ENCODE measurements around the gene DLG5.
"Not testable (repeated sequence)": the region's sequence is repeated elsewhere in the genome, so short reads cannot be mapped to it uniquely, and the experiment has no call there.

Gene DLG5

GRCh38 chr10:77798940-77799339 is 127.6 kb downstream of the DLG5 start:
- DNase-seq (ENCODE audit: low read depth in 3 of 3, low spot score in 1 of 3), result no peak

GRCh38 chr10:77796311-77796915 is 130.1 kb downstream of the DLG5 start:
- no peak for DNase-seq (ENCODE audit: low read depth in 3 of 3, low spot score in 1 of 3)

DNA sequence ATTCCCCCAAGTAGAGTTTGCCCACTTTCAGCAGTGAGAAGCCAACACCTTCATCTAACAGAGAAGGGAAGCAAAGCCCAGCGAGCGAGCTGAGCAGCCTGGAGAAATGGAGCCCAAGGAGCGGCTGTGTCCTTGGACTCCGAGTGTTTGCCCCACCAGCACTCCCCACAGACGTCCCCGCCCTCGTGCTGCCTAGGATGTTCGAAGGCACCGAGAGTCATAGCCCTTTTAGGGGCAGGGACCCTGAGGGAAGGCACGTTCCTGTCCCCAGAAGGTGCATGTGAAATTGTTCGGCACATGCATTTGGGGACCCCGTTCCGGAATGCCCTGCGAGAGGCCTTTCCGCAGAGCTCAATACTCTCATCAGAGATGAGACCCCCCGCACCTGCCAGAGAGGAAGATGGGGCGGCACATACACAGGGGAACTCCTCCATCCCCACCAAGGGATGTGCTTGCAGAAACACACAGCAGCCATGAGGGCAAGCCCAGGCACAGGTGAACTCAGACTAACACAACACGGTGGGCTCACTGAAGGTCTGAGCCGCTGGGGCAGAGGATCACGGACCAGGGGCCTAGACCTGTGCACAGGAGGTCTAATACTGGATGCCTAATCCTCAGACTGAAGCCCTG is 131.0 kb downstream of the DLG5 start:
- no peak for DNase-seq (ENCODE audit: low read depth in 3 of 3, low spot score in 1 of 3)

DNA sequence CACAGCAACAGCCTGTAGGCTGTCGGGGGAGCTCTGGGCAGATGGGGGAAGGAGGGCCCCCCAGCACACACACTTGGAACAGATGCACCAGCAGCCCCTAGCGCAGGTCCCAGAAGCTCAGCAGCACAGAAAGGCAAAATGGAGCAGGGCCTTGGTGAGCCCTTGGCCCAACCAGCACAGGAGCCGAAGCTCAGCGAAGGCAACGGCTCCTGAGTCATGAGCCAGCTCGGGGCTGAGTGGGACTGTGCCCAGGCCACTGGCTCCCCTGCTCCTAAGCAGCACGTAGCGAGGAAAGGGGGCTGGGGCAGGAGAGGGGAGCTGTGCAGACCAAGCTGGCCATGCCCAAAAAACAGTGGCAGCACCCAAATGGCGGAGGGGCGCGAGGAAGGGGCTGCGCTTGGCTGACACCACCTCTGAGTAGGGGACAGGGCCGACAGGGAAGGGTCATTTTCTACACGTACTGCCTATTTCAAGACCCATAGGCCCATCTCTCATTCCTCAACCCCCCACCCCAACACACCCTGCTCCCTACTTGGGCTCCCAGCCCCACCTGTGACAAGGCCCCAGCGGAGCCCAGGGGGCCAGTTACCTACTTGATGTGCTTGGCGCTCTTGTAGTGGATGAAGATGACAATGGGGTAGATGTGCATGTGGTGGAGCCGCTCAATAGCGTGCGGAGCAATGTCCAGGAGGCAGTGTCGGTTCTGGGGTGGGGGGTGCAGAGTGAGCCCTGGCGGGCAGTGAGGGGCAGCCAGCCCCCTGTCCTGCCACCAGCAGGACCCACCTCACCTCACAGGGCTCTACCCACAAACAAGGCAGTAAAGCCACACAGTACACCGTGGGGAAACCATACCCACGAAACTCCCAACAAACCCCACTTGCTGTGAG is 132.1 kb downstream of the DLG5 start:
- no peak for DNase-seq (ENCODE audit: low read depth in 3 of 3, low spot score in 1 of 3)

DNA sequence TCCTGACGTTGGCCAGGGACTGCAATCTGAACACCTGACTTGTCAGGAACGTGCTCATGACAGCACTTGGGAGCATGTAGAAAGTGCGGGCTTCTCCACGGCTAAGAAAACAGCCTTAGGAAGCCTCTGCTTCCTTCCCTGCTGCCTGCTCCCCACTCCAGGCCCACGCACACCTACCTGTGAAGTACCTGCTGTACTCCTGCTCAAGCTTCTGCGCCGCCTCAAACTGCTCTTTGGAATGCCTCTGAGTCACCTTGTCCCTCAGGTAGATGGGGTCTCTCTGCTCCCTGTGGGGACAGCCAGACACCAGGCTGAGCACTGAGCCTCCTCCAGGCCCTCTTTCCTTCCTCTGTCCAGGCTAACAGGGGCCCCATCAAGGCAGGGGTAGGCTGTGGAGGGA is 132.7 kb downstream of the DLG5 start:
- no peak for DNase-seq (ENCODE audit: low read depth in 3 of 3, low spot score in 1 of 3)

DNA sequence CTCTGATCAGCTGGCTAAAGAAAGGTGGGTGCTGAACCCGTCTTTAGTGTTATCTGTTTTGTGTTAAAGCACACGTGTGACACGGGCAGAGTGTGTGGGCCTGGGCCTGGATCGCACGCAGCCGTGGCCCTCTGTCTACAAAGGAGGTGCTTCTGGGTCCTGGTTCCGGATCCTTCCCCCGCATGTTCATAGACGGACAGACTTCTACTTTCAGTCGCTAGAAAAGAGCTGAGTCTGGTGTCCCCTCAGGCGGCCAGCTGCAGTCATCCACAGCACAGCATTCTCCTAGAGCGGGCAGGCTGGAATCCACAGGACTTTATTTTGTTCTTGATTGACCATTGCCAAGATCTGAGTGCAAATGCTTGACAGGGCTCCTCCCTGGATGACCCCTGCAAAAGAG is 134.4 kb downstream of the DLG5 start:
- DNase-seq (ENCODE audit: low read depth in 3 of 3, low spot score in 1 of 3), result no peak

GRCh38 chr10:77791506-77791905 is 135.0 kb downstream of the DLG5 start:
- DNase-seq (ENCODE audit: low read depth in 3 of 3, low spot score in 1 of 3), result no peak

DNA sequence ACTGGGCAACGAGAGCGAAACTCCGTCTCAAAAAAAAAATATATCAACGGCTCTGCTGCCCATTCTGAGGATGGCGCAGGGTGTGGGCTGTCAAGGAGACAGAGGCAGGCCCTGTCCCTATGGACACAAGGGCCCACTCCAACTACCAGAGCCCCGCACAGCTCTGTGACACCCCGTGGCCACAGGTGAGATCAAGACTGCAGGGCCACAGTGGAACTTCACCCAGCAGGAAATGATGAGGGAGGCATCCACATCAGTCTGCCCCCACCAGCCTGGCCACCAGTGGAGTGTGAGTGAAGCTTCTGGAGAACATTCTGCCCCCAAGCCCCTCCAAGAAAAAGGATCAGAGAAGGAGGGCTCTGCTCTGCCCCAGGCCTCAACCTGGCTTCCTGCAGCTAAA is 136.7 kb downstream of the DLG5 start:
- no peak for DNase-seq (ENCODE audit: low read depth in 3 of 3, low spot score in 1 of 3)

- no peak for DNase-seq (ENCODE audit: low read depth in 3 of 3, low spot score in 1 of 3)
These were observed 137.5 kb downstream of the DLG5 start for GRCh38 chr10:77789016-77789415.

DNA sequence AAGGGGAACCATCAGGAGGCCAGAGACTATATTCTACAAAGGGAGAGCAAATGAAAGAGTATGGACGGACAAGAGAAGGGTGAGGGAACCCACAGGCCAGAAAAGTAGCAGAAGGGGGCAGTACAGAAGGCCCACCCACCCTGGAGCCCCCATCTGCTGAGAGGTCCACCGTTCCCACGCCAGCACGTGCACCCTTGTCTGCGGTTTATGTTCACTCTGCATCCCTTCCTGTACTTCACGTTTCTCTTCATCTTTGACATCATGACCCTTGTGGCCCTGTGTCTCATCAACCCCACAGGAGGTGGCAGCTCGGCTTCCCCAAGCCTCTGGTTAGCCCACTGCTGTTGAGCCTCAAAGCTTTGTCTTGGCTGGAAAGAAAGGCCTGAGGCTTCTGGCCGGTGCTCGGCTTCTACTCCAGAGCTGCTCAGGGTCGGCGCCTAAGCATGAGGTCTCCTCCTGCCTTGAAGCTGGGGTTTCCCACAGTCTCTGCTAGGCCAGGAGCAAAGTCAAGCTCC is 138.0 kb downstream of the DLG5 start:
- DNase-seq (ENCODE audit: low read depth in 3 of 3, low spot score in 1 of 3), result no peak

GRCh38 chr10:77787440-77787839 is 139.1 kb downstream of the DLG5 start:
- no peak for DNase-seq (ENCODE audit: low read depth in 3 of 3, low spot score in 1 of 3)

- DNase-seq (ENCODE audit: low read depth in 3 of 3, low spot score in 1 of 3), result no peak
These were observed 141.7 kb downstream of the DLG5 start for GRCh38 chr10:77784856-77785255.

- no peak for DNase-seq (ENCODE audit: low read depth in 3 of 3, low spot score in 1 of 3)
These were observed 144.1 kb downstream of the DLG5 start for GRCh38 chr10:77782328-77783061.

- no peak for DNase-seq (ENCODE audit: low read depth in 3 of 3, low spot score in 1 of 3)
These were observed 144.9 kb downstream of the DLG5 start for GRCh38 chr10:77781451-77782327.

GRCh38 chr10:77780180-77780579 is 146.4 kb downstream of the DLG5 start:
- DNase-seq (ENCODE audit: low read depth in 3 of 3, low spot score in 1 of 3), result no peak

- DNase-seq (ENCODE audit: low read depth in 3 of 3, low spot score in 1 of 3), result no peak
These were observed 150.1 kb downstream of the DLG5 start for GRCh38 chr10:77776487-77776886.

GRCh38 chr10:77774940-77775391 is 151.6 kb downstream of the DLG5 start:
- no peak for DNase-seq (ENCODE audit: low read depth in 3 of 3, low spot score in 1 of 3)

DNA sequence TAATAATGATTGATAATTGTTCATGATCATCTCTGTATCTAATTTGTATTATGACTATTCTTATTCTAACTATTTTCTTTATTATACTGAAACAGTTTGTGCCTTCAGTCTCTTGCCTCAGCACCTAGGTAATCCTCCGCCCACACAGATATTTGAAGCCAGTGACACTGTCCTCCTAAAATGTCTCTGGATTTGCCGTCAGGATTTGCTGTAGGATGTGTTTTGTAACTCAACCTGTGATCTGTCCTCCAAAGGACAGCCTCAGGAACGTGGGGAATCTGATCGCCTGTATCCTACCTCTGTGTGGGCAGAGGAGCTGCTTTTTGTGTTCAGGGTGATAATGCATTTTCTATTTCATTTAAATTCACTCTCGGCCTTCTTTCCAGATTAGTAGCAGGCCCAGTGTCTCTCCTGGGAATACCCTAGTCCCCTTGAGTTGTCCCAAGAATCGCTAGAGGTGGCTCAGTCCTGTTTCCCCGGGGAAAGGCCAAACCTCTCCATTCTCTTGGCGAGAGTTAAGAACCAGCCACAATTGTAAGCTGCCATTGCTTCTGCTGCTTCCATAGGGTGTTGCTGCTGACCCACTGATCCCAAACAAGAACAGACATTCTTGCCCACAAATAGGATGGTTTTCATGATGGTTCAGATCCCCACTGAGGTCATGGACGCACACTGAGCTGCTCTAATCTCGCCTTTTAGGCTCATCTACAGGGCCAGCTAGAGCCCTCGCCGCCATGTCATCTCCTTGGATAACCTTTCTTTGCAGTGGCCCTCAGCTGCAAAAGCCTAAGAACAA is 152.7 kb downstream of the DLG5 start:
- DNase-seq (ENCODE audit: low read depth in 3 of 3, low spot score in 1 of 3), result no peak

DNA sequence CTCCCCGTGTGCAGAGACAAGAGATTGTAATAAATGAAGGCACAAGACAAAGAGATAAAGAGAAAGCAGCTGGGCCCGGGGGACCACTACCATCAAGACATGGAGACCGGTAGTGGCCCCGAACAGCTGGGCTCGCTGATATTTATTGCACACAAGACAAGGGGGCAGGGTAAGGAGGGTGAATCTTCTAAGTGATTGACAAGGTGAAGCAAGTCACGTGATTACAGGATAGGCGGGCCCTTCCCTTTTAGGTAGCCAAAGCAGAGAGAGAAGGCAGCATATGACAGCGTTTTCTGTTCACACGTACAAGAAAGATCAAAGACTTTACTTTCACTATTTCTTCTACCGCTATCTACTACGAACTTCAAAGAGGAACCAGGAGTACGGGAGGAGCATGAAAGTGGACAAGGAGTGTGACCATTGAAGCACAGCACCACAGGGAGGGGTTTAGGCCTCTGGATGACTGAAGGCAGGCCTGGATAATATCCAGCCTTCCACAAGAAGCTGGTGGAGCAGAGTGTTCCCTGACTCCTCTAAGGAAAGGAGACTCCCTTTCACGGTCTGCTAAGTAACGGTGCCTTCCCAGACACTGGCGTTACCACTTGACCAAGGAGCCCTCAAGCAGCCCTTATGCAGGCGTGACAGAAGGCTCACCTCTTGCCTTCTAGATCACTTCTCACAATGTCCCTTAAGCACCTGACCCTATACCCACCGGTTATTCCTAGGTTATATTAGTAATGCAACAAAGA is 153.5 kb downstream of the DLG5 start:
- not testable (repeated sequence) for DNase-seq (ENCODE audit: low read depth in 3 of 3, low spot score in 1 of 3)

All from stimulated activated CD4-positive, alpha-beta T cell treated with anti-CD3 and anti-CD28 coated beads, TNF-alpha, amount 100 ng/mL, for 1 hour (primary cell).